PFSK-1 (cell line): ENCODE results near the gene HTATSF1. TPM values are rescaled to one million over a fixed set of nuclear protein-coding genes. Genes with fewer than 3 reads are reported as not detected.

Experiments
- FOXP2 ChIP-seq: optimal IDR thresholded peaks from 2 replicates; pipeline ENCODE3; 2011; ENCODE audit warnings: borderline replicate concordance, control low read depth, inconsistent platforms; ENCODE audit not compliant: insufficient read depth; ENCODE audit errors: extremely low read length, extremely low read depth
- POLR2AphosphoS5 ChIP-seq: IDR thresholded peaks from 2 replicates; pipeline ENCODE4 v1.6.1; 2012; ENCODE audit warnings: low read depth, mild to moderate bottlenecking, control low read depth, low read length, moderate library complexity
- SIN3A ChIP-seq: IDR thresholded peaks from 2 replicates; pipeline ENCODE4 v1.6.1; 2012; ENCODE audit warnings: mild to moderate bottlenecking, low read length, moderate library complexity, borderline replicate concordance; ENCODE audit not compliant: insufficient read depth
- TAF1 ChIP-seq: IDR thresholded peaks from 2 replicates; pipeline ENCODE4 v1.6.1; 2012; ENCODE audit warnings: low read length, control low read depth, borderline replicate concordance; ENCODE audit not compliant: insufficient read depth
- polyA plus RNA-seq: library from polyadenylated mRNA; unstranded; fragments of >200 nt; gene quantifications from one replicate; pipeline ENCODE4 v1.2.1, GENCODE V29; 2012; ENCODE audit warnings: low read depth, missing spikeins; ENCODE audit not compliant: insufficient read length
- TF ChIP-seq, protein P1 (sequence below), 2 experiments: IDR thresholded peaks; 2 replicates each; pipeline versions ENCODE4 v1.6.1 to v1.8.0; 2011 to 2012; ENCODE audit warnings: low read depth in 2 of 2, low read length in 2 of 2, control low read depth in 1 of 2, inconsistent platforms in 1 of 2, mild to moderate bottlenecking in 1 of 2, moderate library complexity in 1 of 2; ENCODE audit not compliant: insufficient read depth in 1 of 2

Gene HTATSF1, protein sequence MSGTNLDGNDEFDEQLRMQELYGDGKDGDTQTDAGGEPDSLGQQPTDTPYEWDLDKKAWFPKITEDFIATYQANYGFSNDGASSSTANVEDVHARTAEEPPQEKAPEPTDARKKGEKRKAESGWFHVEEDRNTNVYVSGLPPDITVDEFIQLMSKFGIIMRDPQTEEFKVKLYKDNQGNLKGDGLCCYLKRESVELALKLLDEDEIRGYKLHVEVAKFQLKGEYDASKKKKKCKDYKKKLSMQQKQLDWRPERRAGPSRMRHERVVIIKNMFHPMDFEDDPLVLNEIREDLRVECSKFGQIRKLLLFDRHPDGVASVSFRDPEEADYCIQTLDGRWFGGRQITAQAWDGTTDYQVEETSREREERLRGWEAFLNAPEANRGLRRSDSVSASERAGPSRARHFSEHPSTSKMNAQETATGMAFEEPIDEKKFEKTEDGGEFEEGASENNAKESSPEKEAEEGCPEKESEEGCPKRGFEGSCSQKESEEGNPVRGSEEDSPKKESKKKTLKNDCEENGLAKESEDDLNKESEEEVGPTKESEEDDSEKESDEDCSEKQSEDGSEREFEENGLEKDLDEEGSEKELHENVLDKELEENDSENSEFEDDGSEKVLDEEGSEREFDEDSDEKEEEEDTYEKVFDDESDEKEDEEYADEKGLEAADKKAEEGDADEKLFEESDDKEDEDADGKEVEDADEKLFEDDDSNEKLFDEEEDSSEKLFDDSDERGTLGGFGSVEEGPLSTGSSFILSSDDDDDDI
- polyA plus RNA-seq, result 25.9 TPM

DNA sequence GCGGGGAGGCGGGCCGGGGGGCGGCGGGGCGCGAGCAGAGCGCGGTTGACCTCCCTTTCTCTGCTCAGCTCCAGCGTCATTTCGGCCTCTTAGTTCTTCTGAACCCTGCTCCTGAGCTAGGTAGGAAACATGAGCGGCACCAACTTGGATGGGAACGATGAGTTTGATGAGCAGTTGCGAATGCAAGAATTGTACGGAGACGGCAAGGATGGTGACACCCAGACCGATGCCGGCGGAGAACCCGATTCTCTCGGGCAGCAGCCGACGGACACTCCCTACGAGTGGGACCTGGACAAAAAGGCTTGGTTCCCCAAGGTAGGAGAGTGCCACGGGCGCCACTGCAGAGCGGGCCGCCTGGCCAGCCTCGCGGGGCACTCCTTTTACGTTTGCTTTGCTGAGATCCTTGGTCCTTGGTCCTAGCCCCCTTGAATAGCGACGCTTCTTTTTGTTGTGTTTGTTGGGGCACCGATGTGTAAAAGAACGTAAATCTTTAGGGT, at the start of gene HTATSF1:
Gene HTATSF1, plus strand, starts transcription at position 37 of the 497 bp plus-strand sequence. Its CDS starts 93 bp downstream, at position 130.
- TF ChIP-seq SIN3A (no peak), TAF1 (no peak), POLR2AphosphoS5 (no peak), FOXP2 (no peak)
- TF ChIP-seq, protein P1, sequence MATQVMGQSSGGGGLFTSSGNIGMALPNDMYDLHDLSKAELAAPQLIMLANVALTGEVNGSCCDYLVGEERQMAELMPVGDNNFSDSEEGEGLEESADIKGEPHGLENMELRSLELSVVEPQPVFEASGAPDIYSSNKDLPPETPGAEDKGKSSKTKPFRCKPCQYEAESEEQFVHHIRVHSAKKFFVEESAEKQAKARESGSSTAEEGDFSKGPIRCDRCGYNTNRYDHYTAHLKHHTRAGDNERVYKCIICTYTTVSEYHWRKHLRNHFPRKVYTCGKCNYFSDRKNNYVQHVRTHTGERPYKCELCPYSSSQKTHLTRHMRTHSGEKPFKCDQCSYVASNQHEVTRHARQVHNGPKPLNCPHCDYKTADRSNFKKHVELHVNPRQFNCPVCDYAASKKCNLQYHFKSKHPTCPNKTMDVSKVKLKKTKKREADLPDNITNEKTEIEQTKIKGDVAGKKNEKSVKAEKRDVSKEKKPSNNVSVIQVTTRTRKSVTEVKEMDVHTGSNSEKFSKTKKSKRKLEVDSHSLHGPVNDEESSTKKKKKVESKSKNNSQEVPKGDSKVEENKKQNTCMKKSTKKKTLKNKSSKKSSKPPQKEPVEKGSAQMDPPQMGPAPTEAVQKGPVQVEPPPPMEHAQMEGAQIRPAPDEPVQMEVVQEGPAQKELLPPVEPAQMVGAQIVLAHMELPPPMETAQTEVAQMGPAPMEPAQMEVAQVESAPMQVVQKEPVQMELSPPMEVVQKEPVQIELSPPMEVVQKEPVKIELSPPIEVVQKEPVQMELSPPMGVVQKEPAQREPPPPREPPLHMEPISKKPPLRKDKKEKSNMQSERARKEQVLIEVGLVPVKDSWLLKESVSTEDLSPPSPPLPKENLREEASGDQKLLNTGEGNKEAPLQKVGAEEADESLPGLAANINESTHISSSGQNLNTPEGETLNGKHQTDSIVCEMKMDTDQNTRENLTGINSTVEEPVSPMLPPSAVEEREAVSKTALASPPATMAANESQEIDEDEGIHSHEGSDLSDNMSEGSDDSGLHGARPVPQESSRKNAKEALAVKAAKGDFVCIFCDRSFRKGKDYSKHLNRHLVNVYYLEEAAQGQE (IDR thresholded peaks at IDR 0.05; ENCODE audit: insufficient read depth in 1 of 2, low read depth in 2 of 2, low read length in 2 of 2), result no peak

DNA sequence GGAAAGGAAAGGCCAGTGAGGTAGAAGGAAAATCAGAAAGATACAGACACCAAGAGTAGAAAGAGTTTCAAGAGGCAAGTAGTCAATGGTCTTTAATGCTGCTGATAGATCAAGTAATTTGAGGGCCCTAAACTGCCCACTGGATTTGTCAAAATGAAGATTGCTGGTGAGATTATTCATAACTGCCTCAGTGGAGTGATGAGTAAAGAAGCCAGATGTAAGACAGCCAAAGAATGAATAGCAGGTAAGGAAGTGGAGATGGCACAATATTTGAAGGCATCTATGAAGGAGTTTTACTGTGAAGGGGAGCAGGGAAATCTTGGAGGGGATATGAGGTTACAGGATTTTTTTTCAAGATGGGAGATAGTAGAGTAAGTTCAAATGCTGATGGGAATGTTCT, 49.4 kb upstream of the HTATSF1 start:
- TF ChIP-seq POLR2AphosphoS5 (no peak), TAF1 (no peak), SIN3A (no peak), FOXP2 (no peak)
- TF ChIP-seq, protein P1 (IDR thresholded peaks at IDR 0.05; ENCODE audit: insufficient read depth in 1 of 2, low read depth in 2 of 2, low read length in 2 of 2), result no peak

DNA sequence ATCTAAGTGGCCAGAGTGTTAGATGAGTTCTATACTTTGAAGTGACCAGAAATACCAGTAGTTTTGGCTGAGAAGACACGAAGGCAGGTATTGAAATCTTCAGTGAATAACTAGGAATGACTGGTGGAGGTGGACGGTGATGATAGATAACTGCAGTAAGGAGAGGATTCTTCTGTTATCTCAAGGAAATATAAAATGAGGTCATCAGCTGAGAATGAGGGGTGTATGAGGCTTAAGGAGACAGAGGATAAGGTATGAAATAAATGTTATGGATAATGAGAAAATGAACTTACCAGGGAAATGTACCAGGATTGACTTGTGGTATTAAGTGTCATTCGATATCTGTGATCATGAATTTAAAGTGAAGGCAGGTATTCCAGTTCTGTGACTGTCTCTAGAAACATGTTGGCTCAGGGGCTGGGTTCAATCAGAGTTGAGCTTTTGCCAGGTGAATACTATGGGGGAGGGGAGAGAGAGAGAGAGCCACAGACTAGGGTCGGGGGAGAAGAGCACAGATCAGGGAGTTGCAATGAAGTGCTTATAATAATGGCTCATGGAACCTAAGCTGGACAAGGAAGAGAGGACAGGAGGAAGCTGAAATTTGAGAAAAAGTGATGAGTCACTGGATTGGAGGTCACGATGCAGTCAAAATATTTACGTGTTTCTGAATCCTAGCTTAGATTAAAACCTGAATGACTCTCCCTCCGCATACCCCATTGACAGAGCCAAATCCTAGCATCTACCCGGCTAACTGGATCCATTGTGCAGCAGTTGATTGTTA, 47.2 kb upstream of the HTATSF1 start:
- no peak for TF ChIP-seq SIN3A
- no peak for TF ChIP-seq TAF1
- no peak for TF ChIP-seq FOXP2
- TF ChIP-seq, protein P1 (IDR thresholded peaks at IDR 0.05; ENCODE audit: insufficient read depth in 1 of 2, low read depth in 2 of 2, low read length in 2 of 2), result no peak
- TF ChIP-seq POLR2AphosphoS5, result no peak

DNA sequence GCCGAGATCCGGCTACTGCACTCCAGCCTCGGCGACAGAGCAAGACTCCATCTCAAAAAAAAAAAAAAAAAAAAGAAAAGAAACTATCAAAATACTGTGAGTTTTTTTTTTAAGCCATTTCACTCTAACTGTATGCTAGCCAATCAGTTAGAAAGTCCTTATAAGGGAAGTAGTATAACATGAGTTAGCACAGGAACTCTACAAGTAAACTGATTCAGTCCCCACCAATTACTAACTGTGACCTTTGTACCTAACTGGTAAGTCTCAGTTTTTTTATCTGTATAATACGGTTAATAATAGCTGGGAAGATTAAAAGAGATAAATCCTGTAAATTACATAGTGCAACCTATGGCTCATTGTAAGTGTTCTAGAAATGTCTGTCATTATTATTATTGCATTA, 44.8 kb upstream of the HTATSF1 start:
- TF ChIP-seq TAF1 (no peak), POLR2AphosphoS5 (no peak), FOXP2 (no peak), SIN3A (no peak)
- TF ChIP-seq, protein P1 (IDR thresholded peaks at IDR 0.05; ENCODE audit: insufficient read depth in 1 of 2, low read depth in 2 of 2, low read length in 2 of 2), result no peak
